HepG2 (cell line): ENCODE results near the gene PTK7. TPM values are rescaled to one million over a fixed set of nuclear protein-coding genes. Genes with fewer than 3 reads are reported as not detected.

Source experiments
- ATF1 ChIP-seq: IDR thresholded peaks from 2 replicates; pipeline ENCODE4 v1.6.1; 2016; ENCODE audit warnings: mild to moderate bottlenecking, control low read depth
- CSRNP1 ChIP-seq: sonication (generic); formaldehyde crosslinking; IDR thresholded peaks from 2 replicates; pipeline ENCODE4 v1.8.1; 2023; ENCODE audit warnings: mild to moderate bottlenecking, missing genetic modification reagents
- FOXK1 ChIP-seq: sonication (generic); formaldehyde crosslinking; IDR thresholded peaks from 2 replicates; pipeline ENCODE4 v1.4.0; 2020; ENCODE audit warnings: low read depth, missing genetic modification reagents, borderline replicate concordance
- HINFP ChIP-seq: sonication (generic); formaldehyde crosslinking; IDR thresholded peaks from 2 replicates; pipeline ENCODE4 v1.4.0; 2020; ENCODE audit warnings: low read depth, mild to moderate bottlenecking, missing genetic modification reagents
- MAFG ChIP-seq: sonication (generic); formaldehyde crosslinking; IDR thresholded peaks from 2 replicates; pipeline ENCODE4 v1.5.1; 2020; ENCODE audit warnings: mild to moderate bottlenecking, missing genetic modification reagents
- NFYC ChIP-seq: IDR thresholded peaks from 2 replicates; pipeline ENCODE4 v1.6.1; 2016; ENCODE audit warnings: missing genetic modification reagents, missing compliant biosample characterization
- RBM39 ChIP-seq: fragments of 200-400 bp; formaldehyde crosslinking; IDR thresholded peaks from one replicate; pipeline ENCODE4 v1.6.1; 2018; ENCODE audit warnings: antibody characterized with exemption, mild to moderate bottlenecking, low read depth, low read length; ENCODE audit not compliant: poor library complexity, severe bottlenecking
- SMYD3 ChIP-seq: sonication (generic); formaldehyde crosslinking; IDR thresholded peaks from 2 replicates; pipeline ENCODE4 v1.8.1; 2023; ENCODE audit warnings: mild to moderate bottlenecking, missing genetic modification reagents
- SSRP1 ChIP-seq: IDR thresholded peaks from 2 replicates; pipeline ENCODE4 v1.6.1; 2016; ENCODE audit warnings: control low read depth
- ZBED4 ChIP-seq: sonication (generic); formaldehyde crosslinking; IDR thresholded peaks from 2 replicates; pipeline ENCODE4 v1.4.0; 2020; ENCODE audit warnings: missing genetic modification reagents, borderline replicate concordance
- ZBTB20 ChIP-seq: sonication (generic); formaldehyde crosslinking; IDR thresholded peaks from 2 replicates; pipeline ENCODE4 v1.8.1; 2023; ENCODE audit warnings: missing genetic modification reagents, low read depth, mild to moderate bottlenecking, borderline replicate concordance
- ZNF260 ChIP-seq: sonication (generic); formaldehyde crosslinking; IDR thresholded peaks from 2 replicates; pipeline ENCODE4 v1.4.0; 2020; ENCODE audit warnings: missing genetic modification reagents, low read depth, mild to moderate bottlenecking, borderline replicate concordance
- ZNF30 ChIP-seq: sonication (generic); formaldehyde crosslinking; IDR thresholded peaks from 2 replicates; pipeline ENCODE4 v1.5.0; 2020; ENCODE audit warnings: mild to moderate bottlenecking, missing genetic modification reagents
- ZNF605 ChIP-seq: sonication (generic); formaldehyde crosslinking; IDR thresholded peaks from 2 replicates; pipeline ENCODE4 v1.8.0; 2022; ENCODE audit warnings: mild to moderate bottlenecking, missing genetic modification reagents
- ZUFSP ChIP-seq: sonication (generic); formaldehyde crosslinking; IDR thresholded peaks from 2 replicates; pipeline ENCODE4 v1.9.0; 2021; ENCODE audit warnings: missing genetic modification reagents, mild to moderate bottlenecking, borderline replicate concordance
- polyA plus RNA-seq, 8 experiments: library from polyadenylated mRNA; depleted of rRNA in 3 of 8; stranded (reverse) in 7 of 8; unstranded in 1 of 8; fragments of >200 nt; fragmentation: Illumina TruSeq in 4 of 8; extraction: Trizol in 4 of 8; gene quantifications; 2 replicates each; pipeline versions ENCODE4 v1.2.1 to v1.2.3, GENCODE V29; 2011 to 2016; ENCODE audit warnings: low read depth in 4 of 8, missing spikeins in 1 of 8, mixed read lengths in 1 of 8; ENCODE audit not compliant: insufficient read depth in 1 of 8
- total RNA-seq, 5 experiments: library from RNA; depleted of rRNA; stranded (reverse); fragments of >200 nt; fragmentation: Illumina TruSeq; extraction: Trizol; gene quantifications; 2 replicates each; pipeline ENCODE4 v1.2.3, GENCODE V29; 2016; ENCODE audit warnings: low read depth in 1 of 5
- TF ChIP-seq, protein P1 (sequence below): sonication (generic); formaldehyde crosslinking; conservative IDR thresholded peaks from 2 replicates; pipeline ENCODE4 v1.4.0; 2020; ENCODE audit warnings: missing genetic modification reagents

PTK7 gene
- total and polyA plus RNA-seq, 2 of the 13 experiments (the other 11 are each of a cell fraction or from before 2014, with no cell fraction given): 98.5 to 99.8 TPM

- TF ChIP-seq ZUFSP (CRISPR knock-in tag) (no peak), FOXK1 (CRISPR knock-in tag) (peak; percentile 57; the same call in 1 of the 2 replicates), CSRNP1 (CRISPR knock-in tag) (peak; percentile 78; the same call in 1 of the 2 replicates), SSRP1 (CRISPR knock-in tag) (peak; percentile 97), ZNF605 (peak; percentile 36; the same call in 1 of the 2 replicates), ATF1 (no peak), ZBED4 (CRISPR knock-in tag) (no peak), RBM39 (peak; percentile 80), SMYD3 (CRISPR knock-in tag) (peak; percentile 84; the same call in 1 of the 2 replicates), ZNF30 (CRISPR knock-in tag) (no peak), ZBTB20 (peak; percentile 90; the same call in 1 of the 2 replicates), HINFP (CRISPR knock-in tag) (0 out of 2 replicates have a peak, but pooled peaks have one; percentile 59), ZNF260 (CRISPR knock-in tag) (no peak), NFYC (CRISPR knock-in tag) (0 out of 2 replicates have a peak, but pooled peaks have one; percentile 15), MAFG (CRISPR knock-in tag) (no peak)
- TF ChIP-seq, protein P1, sequence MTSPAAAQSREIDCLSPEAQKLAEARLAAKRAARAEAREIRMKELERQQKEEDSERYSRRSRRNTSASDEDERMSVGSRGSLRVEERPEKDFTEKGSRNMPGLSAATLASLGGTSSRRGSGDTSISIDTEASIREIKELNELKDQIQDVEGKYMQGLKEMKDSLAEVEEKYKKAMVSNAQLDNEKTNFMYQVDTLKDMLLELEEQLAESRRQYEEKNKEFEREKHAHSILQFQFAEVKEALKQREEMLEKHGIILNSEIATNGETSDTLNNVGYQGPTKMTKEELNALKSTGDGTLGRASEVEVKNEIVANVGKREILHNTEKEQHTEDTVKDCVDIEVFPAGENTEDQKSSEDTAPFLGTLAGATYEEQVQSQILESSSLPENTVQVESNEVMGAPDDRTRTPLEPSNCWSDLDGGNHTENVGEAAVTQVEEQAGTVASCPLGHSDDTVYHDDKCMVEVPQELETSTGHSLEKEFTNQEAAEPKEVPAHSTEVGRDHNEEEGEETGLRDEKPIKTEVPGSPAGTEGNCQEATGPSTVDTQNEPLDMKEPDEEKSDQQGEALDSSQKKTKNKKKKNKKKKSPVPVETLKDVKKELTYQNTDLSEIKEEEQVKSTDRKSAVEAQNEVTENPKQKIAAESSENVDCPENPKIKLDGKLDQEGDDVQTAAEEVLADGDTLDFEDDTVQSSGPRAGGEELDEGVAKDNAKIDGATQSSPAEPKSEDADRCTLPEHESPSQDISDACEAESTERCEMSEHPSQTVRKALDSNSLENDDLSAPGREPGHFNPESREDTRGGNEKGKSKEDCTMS (CRISPR knock-in tag): 0 out of 2 replicates have a peak, but pooled peaks have one; percentile 11
Measured at GRCh38 chr6:43060034-43060754, 15.9 kb upstream of the PTK7 start (continued).
